Effector memory CD8-positive, alpha-beta T cell (primary cell): ENCODE measurements around the gene TXNDC11.

Source experiments
- ATAC-seq: fragments of 150-1000 bp; cut with Tn5 transposase; replicated peaks from 2 replicates; pipeline ENCODE4 v1.10.0; 2021; ENCODE audit warnings: mild to moderate bottlenecking, moderate library complexity
- DNase-seq, 3 experiments: peaks; one replicate each; pipeline ENCODE4 v3.0.0; 2021
- H3K27ac Mint-ChIP-seq, 2 donors: one replicate each; pipeline ENCODE4 v1.8.0; 2022; ENCODE audit warnings: mild to moderate bottlenecking in 2 of 2, mixed read lengths in 2 of 2, moderate library complexity in 2 of 2
- H3K27me3 Mint-ChIP-seq, 2 donors: one replicate each; pipeline ENCODE4 v1.8.0; 2022; ENCODE audit warnings: mixed read lengths in 2 of 2
- H3K36me3 Mint-ChIP-seq: one replicate; pipeline ENCODE4 v1.8.0; 2022; ENCODE audit warnings: mild to moderate bottlenecking, moderate library complexity, mixed read lengths; ENCODE audit not compliant: insufficient read depth
- H3K4me1 Mint-ChIP-seq, 2 donors: one replicate each; pipeline ENCODE4 v1.8.0; 2022; ENCODE audit warnings: low read depth in 2 of 2, mixed read lengths in 2 of 2
- H3K4me3 Mint-ChIP-seq, 2 donors: one replicate each; pipeline ENCODE4 v1.8.0; 2022; ENCODE audit warnings: mild to moderate bottlenecking in 2 of 2, mixed read lengths in 2 of 2, moderate library complexity in 2 of 2
- H3K9me3 Mint-ChIP-seq, 2 donors: one replicate each; pipeline ENCODE4 v1.8.0; 2022; ENCODE audit warnings: mixed read lengths in 2 of 2

TXNDC11 gene

GRCh38 chr16:11635679-11636171 lies 106.9 kb downstream of the TXNDC11 start:
- H3K9me3 Mint-ChIP-seq: no peaks in the 10 kb centered on the region
- H3K4me3 Mint-ChIP-seq: no peak overlapping the region
- no peaks in the 10 kb centered on the region for H3K27me3 Mint-ChIP-seq
- H3K27ac Mint-ChIP-seq: no peak overlapping the region
- no peaks in the 10 kb centered on the region for H3K36me3 Mint-ChIP-seq
- DNase-seq (no peak), ATAC-seq (no peak)
- H3K4me1 Mint-ChIP-seq: peaks cover 19 to 26% of the 10 kb centered on the region in 2 donors

GRCh38 chr16:11635113-11635652 lies 107.5 kb downstream of the TXNDC11 start:
- H3K36me3 Mint-ChIP-seq: no peaks in the 10 kb centered on the region
- no peak overlapping the region for H3K4me3 Mint-ChIP-seq
- no peak overlapping the region for H3K27ac Mint-ChIP-seq
- no peaks in the 10 kb centered on the region for H3K27me3 Mint-ChIP-seq
- ATAC-seq (no peak), DNase-seq (no peak)
- H3K4me1 Mint-ChIP-seq: peaks cover 14 to 21% of the 10 kb centered on the region in 2 donors
- H3K9me3 Mint-ChIP-seq: no peaks in the 10 kb centered on the region

GRCh38 chr16:11634312-11634711 lies 108.3 kb downstream of the TXNDC11 start:
- no peaks in the 10 kb centered on the region for H3K36me3 Mint-ChIP-seq
- H3K27me3 Mint-ChIP-seq: no peaks in the 10 kb centered on the region
- H3K9me3 Mint-ChIP-seq: no peaks in the 10 kb centered on the region
- DNase-seq (no peak), ATAC-seq (no peak)
- peaks cover 13 to 21% of the 10 kb centered on the region in 2 donors for H3K4me1 Mint-ChIP-seq
- H3K4me3 Mint-ChIP-seq: no peak overlapping the region
- H3K27ac Mint-ChIP-seq: peak overlapping the region in 1 of 2 donors; percentile 33

GRCh38 chr16:11633113-11633512 lies 109.5 kb downstream of the TXNDC11 start:
- Mint-ChIP-seq H3K4me3 (no peak overlapping the region), H3K9me3 (no peaks in the 10 kb centered on the region), H3K27me3 (no peaks in the 10 kb centered on the region), H3K4me1 (peaks cover 17 to 25% of the 10 kb centered on the region in 2 donors), H3K36me3 (no peaks in the 10 kb centered on the region), H3K27ac (no peak overlapping the region)
- ATAC-seq (no peak), DNase-seq (no peak)

GRCh38 chr16:11632455-11632939 lies 110.2 kb downstream of the TXNDC11 start:
- ATAC-seq (no peak), DNase-seq (no peak)
- no peak overlapping the region for H3K27ac Mint-ChIP-seq
- H3K4me1 Mint-ChIP-seq: peaks cover 19 to 25% of the 10 kb centered on the region in 2 donors
- no peaks in the 10 kb centered on the region for H3K27me3 Mint-ChIP-seq
- no peaks in the 10 kb centered on the region for H3K36me3 Mint-ChIP-seq
- no peak overlapping the region for H3K4me3 Mint-ChIP-seq
- no peaks in the 10 kb centered on the region for H3K9me3 Mint-ChIP-seq

- no peaks in the 10 kb centered on the region for H3K27me3 Mint-ChIP-seq
- peaks cover 19 to 21% of the 10 kb centered on the region in 2 donors for H3K4me1 Mint-ChIP-seq
- ATAC-seq (no peak), DNase-seq (no peak)
- H3K27ac Mint-ChIP-seq: no peak overlapping the region
- no peaks in the 10 kb centered on the region for H3K36me3 Mint-ChIP-seq
- H3K4me3 Mint-ChIP-seq: no peak overlapping the region
- no peaks in the 10 kb centered on the region for H3K9me3 Mint-ChIP-seq
Observed at GRCh38 chr16:11631214-11631613, 111.4 kb downstream of the TXNDC11 start.

GRCh38 chr16:11630768-11631056 lies 111.9 kb downstream of the TXNDC11 start:
- H3K4me3 Mint-ChIP-seq: no peak overlapping the region
- ATAC-seq (no peak), DNase-seq (no peak)
- no peaks in the 10 kb centered on the region for H3K9me3 Mint-ChIP-seq
- no peaks in the 10 kb centered on the region for H3K36me3 Mint-ChIP-seq
- peaks cover 16 to 20% of the 10 kb centered on the region in 2 donors for H3K4me1 Mint-ChIP-seq
- H3K27me3 Mint-ChIP-seq: no peaks in the 10 kb centered on the region
- H3K27ac Mint-ChIP-seq: peak overlapping the region in 1 of 2 donors; percentile 62

- ATAC-seq: no peak
- Mint-ChIP-seq H3K9me3 (no peaks in the 10 kb centered on the region), H3K27me3 (no peaks in the 10 kb centered on the region), H3K27ac (peak overlapping the region in 1 of 2 donors; percentile 62), H3K4me1 (peaks cover 16 to 25% of the 10 kb centered on the region in 2 donors), H3K4me3 (no peak overlapping the region), H3K36me3 (no peaks in the 10 kb centered on the region)
- no peak for DNase-seq
Observed at GRCh38 chr16:11630046-11630767, 112.5 kb downstream of the TXNDC11 start.
